ENCODE measurements around the gene OTOP3.

The OTOP3 gene

GRCh38 chr17:74978240-74978639, 42.5 kb downstream of the OTOP3 start:
- TF ChIP-seq CEBPB (IDR thresholded peaks at IDR 0.05) (no peak), RAD21 (IDR thresholded peaks at IDR 0.05; ENCODE audit: low read depth) (no peak), NFIC (IDR thresholded peaks at IDR 0.05) (no peak), FOXM1 (IDR thresholded peaks at IDR 0.05; ENCODE audit: borderline replicate concordance, low read depth) (no peak), ZBTB7A (IDR thresholded peaks at IDR 0.05; ENCODE audit: low read depth) (no peak), CREB1 (IDR thresholded peaks at IDR 0.05; ENCODE audit: low read depth) (no peak), YY1 (IDR thresholded peaks at IDR 0.05; ENCODE audit: low read depth) (no peak), TEAD4 (IDR thresholded peaks at IDR 0.05) (no peak), TAF1 (IDR thresholded peaks at IDR 0.05; ENCODE audit: low read depth) (no peak), EP300 (IDR thresholded peaks at IDR 0.05; ENCODE audit: borderline replicate concordance) (no peak), MAX (IDR thresholded peaks at IDR 0.05) (no peak), TCF12 (IDR thresholded peaks at IDR 0.05; ENCODE audit: low read depth) (no peak), USF1 (IDR thresholded peaks at IDR 0.05) (no peak), EGR1 (IDR thresholded peaks at IDR 0.05) (no peak)
- TF ChIP-seq, protein P1, sequence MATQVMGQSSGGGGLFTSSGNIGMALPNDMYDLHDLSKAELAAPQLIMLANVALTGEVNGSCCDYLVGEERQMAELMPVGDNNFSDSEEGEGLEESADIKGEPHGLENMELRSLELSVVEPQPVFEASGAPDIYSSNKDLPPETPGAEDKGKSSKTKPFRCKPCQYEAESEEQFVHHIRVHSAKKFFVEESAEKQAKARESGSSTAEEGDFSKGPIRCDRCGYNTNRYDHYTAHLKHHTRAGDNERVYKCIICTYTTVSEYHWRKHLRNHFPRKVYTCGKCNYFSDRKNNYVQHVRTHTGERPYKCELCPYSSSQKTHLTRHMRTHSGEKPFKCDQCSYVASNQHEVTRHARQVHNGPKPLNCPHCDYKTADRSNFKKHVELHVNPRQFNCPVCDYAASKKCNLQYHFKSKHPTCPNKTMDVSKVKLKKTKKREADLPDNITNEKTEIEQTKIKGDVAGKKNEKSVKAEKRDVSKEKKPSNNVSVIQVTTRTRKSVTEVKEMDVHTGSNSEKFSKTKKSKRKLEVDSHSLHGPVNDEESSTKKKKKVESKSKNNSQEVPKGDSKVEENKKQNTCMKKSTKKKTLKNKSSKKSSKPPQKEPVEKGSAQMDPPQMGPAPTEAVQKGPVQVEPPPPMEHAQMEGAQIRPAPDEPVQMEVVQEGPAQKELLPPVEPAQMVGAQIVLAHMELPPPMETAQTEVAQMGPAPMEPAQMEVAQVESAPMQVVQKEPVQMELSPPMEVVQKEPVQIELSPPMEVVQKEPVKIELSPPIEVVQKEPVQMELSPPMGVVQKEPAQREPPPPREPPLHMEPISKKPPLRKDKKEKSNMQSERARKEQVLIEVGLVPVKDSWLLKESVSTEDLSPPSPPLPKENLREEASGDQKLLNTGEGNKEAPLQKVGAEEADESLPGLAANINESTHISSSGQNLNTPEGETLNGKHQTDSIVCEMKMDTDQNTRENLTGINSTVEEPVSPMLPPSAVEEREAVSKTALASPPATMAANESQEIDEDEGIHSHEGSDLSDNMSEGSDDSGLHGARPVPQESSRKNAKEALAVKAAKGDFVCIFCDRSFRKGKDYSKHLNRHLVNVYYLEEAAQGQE (IDR thresholded peaks at IDR 0.05; ENCODE audit: low read depth), result no peak

DNA sequence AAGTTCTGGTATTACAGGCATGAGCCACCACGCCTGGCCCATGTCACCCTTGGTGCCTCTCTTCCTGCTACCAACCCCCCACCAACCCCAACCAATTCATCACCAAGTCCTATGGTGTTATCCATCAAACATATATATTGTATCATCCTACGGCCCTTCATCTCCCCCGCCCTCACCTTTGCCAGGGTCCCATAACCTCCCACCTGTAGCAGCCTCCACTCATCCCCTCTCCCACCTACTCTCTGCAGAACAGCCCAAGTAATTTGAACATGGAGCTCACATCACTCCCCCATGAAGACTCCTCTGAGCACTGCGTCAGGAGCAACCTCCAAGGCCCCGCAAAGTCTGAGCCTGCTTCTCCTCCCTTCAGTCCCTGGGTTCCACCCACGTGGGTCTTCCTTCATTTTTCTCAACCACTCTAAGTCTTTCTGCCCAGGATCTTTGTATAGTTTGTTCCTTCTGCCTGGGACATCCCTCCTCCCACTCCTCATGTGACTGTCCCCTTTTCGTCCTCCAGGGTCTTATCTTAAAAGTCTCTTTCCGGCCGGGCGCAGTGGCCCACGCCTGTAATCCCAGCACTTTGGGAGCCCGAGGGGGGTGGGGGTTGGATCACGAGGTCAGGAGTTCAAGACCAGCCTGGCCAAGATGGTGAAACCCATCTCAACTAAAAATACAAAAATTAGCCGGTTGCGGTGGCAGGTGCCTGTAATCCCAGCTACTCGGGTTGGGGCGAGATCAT, 43.9 kb downstream of the OTOP3 start:
- TF ChIP-seq FOXM1 (IDR thresholded peaks at IDR 0.05; ENCODE audit: borderline replicate concordance, low read depth) (no peak), EGR1 (IDR thresholded peaks at IDR 0.05) (no peak), NFIC (IDR thresholded peaks at IDR 0.05) (no peak), YY1 (IDR thresholded peaks at IDR 0.05; ENCODE audit: low read depth) (no peak), TEAD4 (IDR thresholded peaks at IDR 0.05) (no peak), RAD21 (IDR thresholded peaks at IDR 0.05; ENCODE audit: low read depth) (no peak), MAX (IDR thresholded peaks at IDR 0.05) (no peak), TAF1 (IDR thresholded peaks at IDR 0.05; ENCODE audit: low read depth) (no peak), TCF12 (IDR thresholded peaks at IDR 0.05; ENCODE audit: low read depth) (no peak), CREB1 (IDR thresholded peaks at IDR 0.05; ENCODE audit: low read depth) (no peak), CEBPB (IDR thresholded peaks at IDR 0.05) (no peak), EP300 (IDR thresholded peaks at IDR 0.05; ENCODE audit: borderline replicate concordance) (no peak), USF1 (IDR thresholded peaks at IDR 0.05) (no peak), ZBTB7A (IDR thresholded peaks at IDR 0.05; ENCODE audit: low read depth) (no peak)
- TF ChIP-seq, protein P1 (IDR thresholded peaks at IDR 0.05; ENCODE audit: low read depth), result no peak

- TF ChIP-seq TCF12 (IDR thresholded peaks at IDR 0.05; ENCODE audit: low read depth), result no peak
- TF ChIP-seq EGR1 (IDR thresholded peaks at IDR 0.05), result no peak
- TF ChIP-seq NFIC (IDR thresholded peaks at IDR 0.05), result no peak
- TF ChIP-seq MAX (IDR thresholded peaks at IDR 0.05), result no peak
- TF ChIP-seq FOXM1 (IDR thresholded peaks at IDR 0.05; ENCODE audit: borderline replicate concordance, low read depth), result no peak
- TF ChIP-seq USF1 (IDR thresholded peaks at IDR 0.05), result no peak
- TF ChIP-seq EP300 (IDR thresholded peaks at IDR 0.05; ENCODE audit: borderline replicate concordance), result no peak
- no peak for TF ChIP-seq RAD21 (IDR thresholded peaks at IDR 0.05; ENCODE audit: low read depth)
- TF ChIP-seq, protein P1 (IDR thresholded peaks at IDR 0.05; ENCODE audit: low read depth), result no peak
- no peak for TF ChIP-seq CEBPB (IDR thresholded peaks at IDR 0.05)
- TF ChIP-seq ZBTB7A (IDR thresholded peaks at IDR 0.05; ENCODE audit: low read depth), result no peak
- TF ChIP-seq TEAD4 (IDR thresholded peaks at IDR 0.05), result no peak
- TF ChIP-seq YY1 (IDR thresholded peaks at IDR 0.05; ENCODE audit: low read depth), result no peak
- no peak for TF ChIP-seq CREB1 (IDR thresholded peaks at IDR 0.05; ENCODE audit: low read depth)
- TF ChIP-seq TAF1 (IDR thresholded peaks at IDR 0.05; ENCODE audit: low read depth), result no peak
These were observed 45.8 kb downstream of the OTOP3 start for GRCh38 chr17:74981318-74981978.

Data from Ishikawa (cell line).